ENCODE data around the gene ZFYVE19. TPM values are rescaled to one million over a fixed set of nuclear protein-coding genes. Genes with fewer than 3 reads are reported as not detected.

The ZFYVE19 gene
- total and polyA plus RNA-seq, 2 donors (not counting 1 experiment from before 2014, with no cell fraction given): 14.1 to 21.3 TPM

DNA sequence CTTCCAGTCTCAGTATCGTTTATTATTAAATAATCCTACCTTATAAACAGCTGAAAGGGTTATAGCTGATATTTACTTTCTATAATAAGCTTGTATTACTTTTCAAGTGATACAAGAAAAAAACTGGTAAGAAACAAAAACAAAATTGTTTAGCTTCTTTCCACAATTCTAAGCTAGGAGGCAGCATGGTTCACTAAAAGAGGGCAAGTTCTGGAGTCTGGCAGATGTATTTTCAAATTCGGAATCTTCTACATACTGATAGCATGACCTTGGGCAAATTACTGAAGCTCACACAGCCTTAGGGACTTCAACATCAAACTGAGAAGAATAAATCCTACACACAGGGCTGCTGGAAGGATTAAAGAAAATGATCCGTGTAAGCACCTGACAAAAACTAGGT is 21.7 kb upstream of the ZFYVE19 start:
- no peak overlapping the region for H3K4me3 ChIP-seq (replicated peaks in 1 of 4; ENCODE audit: control extremely low read depth in 1 of 4, insufficient read depth in 1 of 4, low read depth in 3 of 4, low read length in 4 of 4)
- H3K4me2 ChIP-seq (ENCODE audit: extremely low read depth, insufficient read depth, low read length): no peak overlapping the region
- no peaks in the 10 kb centered on the region for H4K20me1 ChIP-seq (ENCODE audit: control insufficient read depth, extremely low read depth, insufficient read depth, low read length)
- TF ChIP-seq EZH2 (IDR thresholded peaks at IDR 0.05; ENCODE audit: low read length, missing control alignments): no peak
- TF ChIP-seq, protein P1, sequence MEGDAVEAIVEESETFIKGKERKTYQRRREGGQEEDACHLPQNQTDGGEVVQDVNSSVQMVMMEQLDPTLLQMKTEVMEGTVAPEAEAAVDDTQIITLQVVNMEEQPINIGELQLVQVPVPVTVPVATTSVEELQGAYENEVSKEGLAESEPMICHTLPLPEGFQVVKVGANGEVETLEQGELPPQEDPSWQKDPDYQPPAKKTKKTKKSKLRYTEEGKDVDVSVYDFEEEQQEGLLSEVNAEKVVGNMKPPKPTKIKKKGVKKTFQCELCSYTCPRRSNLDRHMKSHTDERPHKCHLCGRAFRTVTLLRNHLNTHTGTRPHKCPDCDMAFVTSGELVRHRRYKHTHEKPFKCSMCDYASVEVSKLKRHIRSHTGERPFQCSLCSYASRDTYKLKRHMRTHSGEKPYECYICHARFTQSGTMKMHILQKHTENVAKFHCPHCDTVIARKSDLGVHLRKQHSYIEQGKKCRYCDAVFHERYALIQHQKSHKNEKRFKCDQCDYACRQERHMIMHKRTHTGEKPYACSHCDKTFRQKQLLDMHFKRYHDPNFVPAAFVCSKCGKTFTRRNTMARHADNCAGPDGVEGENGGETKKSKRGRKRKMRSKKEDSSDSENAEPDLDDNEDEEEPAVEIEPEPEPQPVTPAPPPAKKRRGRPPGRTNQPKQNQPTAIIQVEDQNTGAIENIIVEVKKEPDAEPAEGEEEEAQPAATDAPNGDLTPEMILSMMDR (conservative IDR thresholded peaks at IDR 0.05 in 1 of 2, IDR thresholded peaks at IDR 0.05 in 1 of 2; ENCODE audit: low read depth in 1 of 2, low read length in 2 of 2): no peak
- no peaks in the 10 kb centered on the region for H3K36me3 ChIP-seq (ENCODE audit: control insufficient read depth, insufficient read depth, low read length)
- peaks cover 4% of the 10 kb centered on the region for H3K79me2 ChIP-seq (ENCODE audit: control insufficient read depth, insufficient read depth, low read length)
- H3K9me3 ChIP-seq (ENCODE audit: control insufficient read depth, insufficient read depth, low read depth, low read length): no peaks in the 10 kb centered on the region
- H3K9ac ChIP-seq (ENCODE audit: insufficient read depth, low read length): no peak overlapping the region
- DNase-seq (ENCODE audit: low read depth in 2 of 2): no peak
- peaks cover 8% of the 10 kb centered on the region for H3K4me1 ChIP-seq (ENCODE audit: control insufficient read depth, extremely low read depth, insufficient read depth, low read length)
- no peak overlapping the region for H3K27ac ChIP-seq (ENCODE audit: insufficient read depth, low read length)
- H2AFZ ChIP-seq (ENCODE audit: low read length): no peak overlapping the region
- no peaks in the 10 kb centered on the region for H3K27me3 ChIP-seq (ENCODE audit: control insufficient read depth, insufficient read depth, low read length)

DNA sequence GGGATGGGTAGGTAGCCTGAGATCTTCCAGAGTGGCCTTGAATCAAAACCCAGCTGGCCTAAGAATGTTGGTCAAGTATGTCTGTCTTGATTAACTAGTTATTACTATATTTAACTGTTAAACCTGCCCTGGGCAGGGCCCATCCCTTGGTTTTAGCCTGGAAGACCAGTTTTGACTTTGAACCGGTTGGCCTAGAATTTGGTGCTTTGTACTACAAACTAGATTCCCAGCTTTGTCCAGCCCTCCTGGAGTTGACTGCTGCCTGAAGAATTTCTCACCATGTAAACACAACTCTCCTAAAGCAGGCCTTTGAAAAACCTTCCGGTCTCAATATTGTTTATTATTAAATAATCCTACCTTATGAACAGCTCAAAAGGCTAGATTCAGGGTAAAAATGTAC is 21.1 kb upstream of the ZFYVE19 start:
- Histone ChIP-seq H4K20me1 (ENCODE audit: control insufficient read depth, extremely low read depth, insufficient read depth, low read length) (no peaks in the 10 kb centered on the region), H3K9me3 (ENCODE audit: control insufficient read depth, insufficient read depth, low read depth, low read length) (no peaks in the 10 kb centered on the region), H3K36me3 (ENCODE audit: control insufficient read depth, insufficient read depth, low read length) (no peaks in the 10 kb centered on the region), H3K4me2 (ENCODE audit: extremely low read depth, insufficient read depth, low read length) (no peak overlapping the region), H3K27me3 (ENCODE audit: control insufficient read depth, insufficient read depth, low read length) (no peaks in the 10 kb centered on the region), H3K4me1 (ENCODE audit: control insufficient read depth, extremely low read depth, insufficient read depth, low read length) (peaks cover 8% of the 10 kb centered on the region), H3K4me3 (replicated peaks in 1 of 4; ENCODE audit: control extremely low read depth in 1 of 4, insufficient read depth in 1 of 4, low read depth in 3 of 4, low read length in 4 of 4) (no peak overlapping the region), H3K79me2 (ENCODE audit: control insufficient read depth, insufficient read depth, low read length) (peaks cover 4% of the 10 kb centered on the region), H3K9ac (ENCODE audit: insufficient read depth, low read length) (no peak overlapping the region), H2AFZ (ENCODE audit: low read length) (no peak overlapping the region), H3K27ac (ENCODE audit: insufficient read depth, low read length) (no peak overlapping the region)
- TF ChIP-seq, protein P1 (conservative IDR thresholded peaks at IDR 0.05 in 1 of 2, IDR thresholded peaks at IDR 0.05 in 1 of 2; ENCODE audit: low read depth in 1 of 2, low read length in 2 of 2): no peak
- no peak for TF ChIP-seq EZH2 (IDR thresholded peaks at IDR 0.05; ENCODE audit: low read length, missing control alignments)
- no peak for DNase-seq (ENCODE audit: low read depth in 2 of 2)

DNA sequence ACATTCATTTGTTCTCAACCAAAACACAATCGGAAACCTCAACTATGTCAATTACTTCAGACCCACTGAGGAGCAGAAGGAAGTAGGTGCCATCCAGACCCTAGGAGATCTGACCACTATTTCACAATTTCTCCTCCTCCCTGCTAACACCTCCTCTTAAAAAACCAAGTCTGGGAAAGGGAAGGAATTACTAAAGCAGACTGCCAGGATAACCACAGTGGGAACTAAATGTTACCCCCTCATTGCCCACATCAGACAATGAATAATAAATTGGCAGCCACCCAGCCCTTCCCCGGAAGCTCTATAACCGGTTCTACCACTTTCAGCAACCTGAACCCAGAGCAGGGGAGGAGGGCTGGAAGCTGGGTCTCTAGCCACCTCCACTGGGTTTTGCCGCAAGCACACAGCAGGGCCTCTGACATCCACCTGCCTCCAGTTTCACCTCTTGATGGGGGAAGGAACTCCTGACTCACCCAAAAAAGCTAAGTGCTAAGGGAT is 19.5 kb upstream of the ZFYVE19 start:
- H3K9me3 ChIP-seq (ENCODE audit: control insufficient read depth, insufficient read depth, low read depth, low read length): no peaks in the 10 kb centered on the region
- DNase-seq (ENCODE audit: low read depth in 2 of 2): peak; percentile 57 to 91
- no peaks in the 10 kb centered on the region for H3K27me3 ChIP-seq (ENCODE audit: control insufficient read depth, insufficient read depth, low read length)
- TF ChIP-seq, protein P1 (conservative IDR thresholded peaks at IDR 0.05 in 1 of 2, IDR thresholded peaks at IDR 0.05 in 1 of 2; ENCODE audit: low read depth in 1 of 2, low read length in 2 of 2): no peak
- TF ChIP-seq EZH2 (IDR thresholded peaks at IDR 0.05; ENCODE audit: low read length, missing control alignments): no peak
- H3K36me3 ChIP-seq (ENCODE audit: control insufficient read depth, insufficient read depth, low read length): no peaks in the 10 kb centered on the region
- H3K4me3 ChIP-seq (replicated peaks in 1 of 4; ENCODE audit: control extremely low read depth in 1 of 4, insufficient read depth in 1 of 4, low read depth in 3 of 4, low read length in 4 of 4): no peak overlapping the region
- H2AFZ ChIP-seq (ENCODE audit: low read length): no peak overlapping the region
- H3K4me1 ChIP-seq (ENCODE audit: control insufficient read depth, extremely low read depth, insufficient read depth, low read length): peaks cover 8% of the 10 kb centered on the region
- no peak overlapping the region for H3K9ac ChIP-seq (ENCODE audit: insufficient read depth, low read length)
- no peak overlapping the region for H3K4me2 ChIP-seq (ENCODE audit: extremely low read depth, insufficient read depth, low read length)
- H3K79me2 ChIP-seq (ENCODE audit: control insufficient read depth, insufficient read depth, low read length): peaks cover 5% of the 10 kb centered on the region
- no peaks in the 10 kb centered on the region for H4K20me1 ChIP-seq (ENCODE audit: control insufficient read depth, extremely low read depth, insufficient read depth, low read length)
- H3K27ac ChIP-seq (ENCODE audit: insufficient read depth, low read length): no peak overlapping the region

Data from fibroblast of lung (primary cell).